ENCODE results near the gene UQCRC1. TPM values are rescaled to one million over a fixed set of nuclear protein-coding genes. Genes with fewer than 3 reads are reported as not detected.
"Not testable (repeated sequence)": the region's sequence is repeated elsewhere in the genome, so short reads cannot be mapped to it uniquely, and the experiment has no call there.

UQCRC1 gene
- total RNA-seq, 1 experiment from 2014 or later: 196 TPM

- DNase-seq (ENCODE audit: extremely low read depth, low read depth): peak; percentile 99
Observed at GRCh38 chr3:48556796-48557626, 52.4 kb downstream of the UQCRC1 start, which contains the start of gene PFKFB4. Gene PFKFB4, minus strand, starts transcription at chr3:48556803. Its CDS starts 26 bp downstream, at chr3:48556777.

GRCh38 chr3:48555949-48556795, 53.3 kb downstream of the UQCRC1 start:
- DNase-seq (ENCODE audit: extremely low read depth, low read depth): no peak

DNA sequence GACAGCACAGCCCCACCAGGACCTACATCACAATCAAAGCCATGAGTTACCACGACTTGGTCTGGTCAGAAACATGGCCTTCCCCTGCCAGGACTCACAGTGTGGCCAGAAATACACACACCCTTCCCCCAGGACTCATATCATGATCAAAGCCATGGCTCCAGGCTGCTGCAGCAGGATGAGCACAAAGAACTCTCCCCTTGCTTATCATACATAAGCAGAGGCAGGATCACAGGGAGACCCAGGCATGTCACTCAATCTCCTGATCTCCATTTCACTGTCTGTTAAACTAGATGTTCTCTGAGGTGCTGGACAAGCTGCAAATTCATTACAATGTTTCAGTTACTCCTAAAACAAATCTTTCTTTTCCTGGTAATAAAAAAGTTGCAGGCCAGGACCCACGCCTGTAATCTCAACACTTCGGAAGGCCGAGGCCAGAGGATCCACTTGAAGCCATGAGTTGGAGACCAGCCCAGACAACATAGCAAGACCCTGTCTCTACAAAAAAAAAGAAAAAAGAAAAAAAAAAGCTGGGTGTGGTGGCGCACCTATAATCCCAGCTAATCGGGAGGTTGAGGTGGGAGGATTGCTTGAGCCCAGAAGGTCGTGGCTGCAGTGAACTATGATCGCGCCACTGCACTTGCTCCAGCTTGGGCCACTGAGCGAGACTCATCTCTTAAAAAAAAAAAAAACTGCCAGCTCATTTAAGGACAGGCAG, 54.1 kb downstream of the UQCRC1 start:
- DNase-seq (ENCODE audit: extremely low read depth, low read depth): no peak

DNA sequence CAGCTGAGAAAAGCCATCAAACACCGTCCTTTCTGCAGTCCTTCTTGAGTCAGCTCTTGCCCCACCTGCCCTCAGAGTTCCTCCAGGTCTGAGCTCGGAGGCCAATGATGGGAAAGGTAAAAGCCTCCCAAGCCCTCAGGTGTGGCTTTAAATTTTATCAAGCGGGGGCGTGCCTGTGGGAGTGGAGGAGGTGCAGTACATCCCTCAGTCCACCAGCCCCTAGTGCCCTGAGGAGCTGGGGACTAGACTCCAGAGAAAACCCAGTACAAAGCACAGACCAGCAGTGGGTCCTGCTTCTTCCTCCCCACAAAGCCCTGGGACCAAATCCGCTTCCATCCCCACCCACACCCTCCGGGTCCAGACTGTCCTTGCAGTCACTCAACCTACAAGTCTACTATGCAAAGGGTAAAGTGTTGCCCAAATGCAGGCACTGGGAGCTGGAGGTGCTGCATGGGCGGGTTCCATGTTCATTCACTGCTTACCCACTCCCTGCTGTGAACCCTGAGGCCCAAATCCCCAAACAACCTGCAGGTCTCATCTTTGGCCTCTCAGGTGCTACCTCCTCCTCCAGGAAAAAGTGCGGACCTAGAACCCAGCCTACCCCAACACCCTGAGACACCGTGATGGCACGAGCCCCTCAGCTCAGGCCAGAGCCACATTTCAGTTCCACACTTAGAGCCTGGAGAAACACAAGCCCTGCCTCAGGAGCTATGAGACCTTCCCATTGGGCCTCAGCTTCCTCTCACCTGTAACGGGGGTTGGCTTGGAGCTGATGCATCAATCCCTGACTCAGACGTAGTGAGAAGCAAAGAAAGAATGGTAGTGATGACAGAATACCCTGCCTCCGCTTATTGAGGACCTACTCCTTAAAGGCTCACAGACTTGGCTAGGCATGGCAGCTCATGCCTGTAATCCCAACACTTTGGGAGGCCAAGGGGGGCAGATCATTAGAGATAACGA, 55.3 kb downstream of the UQCRC1 start:
- DNase-seq (ENCODE audit: extremely low read depth, low read depth): no peak

- DNase-seq (ENCODE audit: extremely low read depth, low read depth): no peak
Observed at GRCh38 chr3:48553361-48553760, 56.1 kb downstream of the UQCRC1 start.

GRCh38 chr3:48552111-48552951, 57.1 kb downstream of the UQCRC1 start:
- no peak for DNase-seq (ENCODE audit: extremely low read depth, low read depth)

- not testable (repeated sequence) for DNase-seq (ENCODE audit: extremely low read depth, low read depth)
Observed at GRCh38 chr3:48551651-48552050, 57.8 kb downstream of the UQCRC1 start.

Small RNA genes within 50 kb of the gene (small RNA-seq; reads per million reads assigned to genes)
- 0 reads per million in 2 experiments for gene MIR6823

Other genes with a start within 250 kb of the UQCRC1 start
- not detected in 2 replicates for gene FBXW12, start 237.4 kb downstream of the UQCRC1 start, total RNA-seq (2014; rRNA removed; shearing (Covaris generic))
- gene PLXNB1, start 179.6 kb downstream of the UQCRC1 start, total RNA-seq (2014; rRNA removed; shearing (Covaris generic)): 4.3 and 5.6 TPM in 2 replicates
- 16.2 and 20.5 TPM in 2 replicates for gene CCDC51, start 169.5 kb downstream of the UQCRC1 start, total RNA-seq (2014; rRNA removed; shearing (Covaris generic))
- gene TMA7, start 169.4 kb downstream of the UQCRC1 start, total RNA-seq (2014; rRNA removed; shearing (Covaris generic)): 392 and 447 TPM in 2 replicates
- 5.6 and 5.9 TPM in 2 replicates for gene ATRIP, start 162.9 kb downstream of the UQCRC1 start, total RNA-seq (2014; rRNA removed; shearing (Covaris generic))
- 124 and 139 TPM in 2 replicates for gene SHISA5, start 105.5 kb downstream of the UQCRC1 start, total RNA-seq (2014; rRNA removed; shearing (Covaris generic))
- 5.7 and 6.8 TPM in 2 replicates for gene PFKFB4, start 52.8 kb downstream of the UQCRC1 start, total RNA-seq (2014; rRNA removed; shearing (Covaris generic))
- gene UCN2, start 45.9 kb downstream of the UQCRC1 start, total RNA-seq (2014; rRNA removed; shearing (Covaris generic)): not detected in 2 replicates
- 0.63 and 4.2 TPM in 2 replicates for gene COL7A1, start 14.3 kb downstream of the UQCRC1 start, total RNA-seq (2014; rRNA removed; shearing (Covaris generic))
- gene TMEM89, start 12.1 kb upstream of the UQCRC1 start, total RNA-seq (2014; rRNA removed; shearing (Covaris generic)): not detected in 2 replicates
- gene SLC26A6, start 25.8 kb upstream of the UQCRC1 start, total RNA-seq (2014; rRNA removed; shearing (Covaris generic)): 7.7 and 9.4 TPM in 2 replicates
- 0.79 and 1.4 TPM in 2 replicates for gene CELSR3, start 53.2 kb upstream of the UQCRC1 start, total RNA-seq (2014; rRNA removed; shearing (Covaris generic))
- gene NCKIPSD, start 76.3 kb upstream of the UQCRC1 start, total RNA-seq (2014; rRNA removed; shearing (Covaris generic)): 15.9 and 17.2 TPM in 2 replicates
- gene IP6K2, start 107.6 kb upstream of the UQCRC1 start, total RNA-seq (2014; rRNA removed; shearing (Covaris generic)): 45.0 and 56.3 TPM in 2 replicates
- gene PRKAR2A, start 238.2 kb upstream of the UQCRC1 start, total RNA-seq (2014; rRNA removed; shearing (Covaris generic)): 20.5 and 23.1 TPM in 2 replicates

Data from NCI-H460 (cell line).